ENCODE results near the gene CTSC. TPM values are rescaled to one million over a fixed set of nuclear protein-coding genes. Genes with fewer than 3 reads are reported as not detected.

Gene CTSC
- total and polyA plus RNA-seq, 2 of the 13 experiments (the other 11 are each of a cell fraction or from before 2014, with no cell fraction given), result 144 to 210 TPM

GRCh38 chr11:88337987-88338668, 592 bp upstream of the CTSC start (continued):
- TF ChIP-seq TOE1 (CRISPR knock-in tag; IDR thresholded peaks at IDR 0.05) (no peak), EHMT2 (IDR thresholded peaks at IDR 0.05; ENCODE audit: borderline replicate concordance, low read depth, low read length) (no peak), ZNF512B (CRISPR knock-in tag; IDR thresholded peaks at IDR 0.05; ENCODE audit: borderline replicate concordance) (no peak), TGIF2 (CRISPR knock-in tag; IDR thresholded peaks at IDR 0.05) (peak; percentile 68; the same call in 1 of the 2 replicates), ZBTB8A (CRISPR knock-in tag; IDR thresholded peaks at IDR 0.05; ENCODE audit: borderline replicate concordance, low read depth) (no peak), HNF4A (CRISPR knock-in tag; IDR thresholded peaks at IDR 0.05) (no peak), ETV5 (CRISPR knock-in tag; IDR thresholded peaks at IDR 0.05; ENCODE audit: borderline replicate concordance) (peak; percentile 19; the same call in 1 of the 2 replicates), ZNF605 (CRISPR knock-in tag; IDR thresholded peaks at IDR 0.05) (no peak), IRF1 (CRISPR knock-in tag; IDR thresholded peaks at IDR 0.05; ENCODE audit: low read depth) (no peak), USF2 (IDR thresholded peaks at IDR 0.05; ENCODE audit: low read depth, low read length) (no peak), USF2 (CRISPR knock-in tag; IDR thresholded peaks at IDR 0.05; ENCODE audit: borderline replicate concordance) (no peak), ZNF724P (CRISPR knock-in tag; IDR thresholded peaks at IDR 0.05; ENCODE audit: borderline replicate concordance) (no peak), REXO4 (CRISPR knock-in tag; IDR thresholded peaks at IDR 0.05; ENCODE audit: borderline replicate concordance) (no peak), PRDM15 (CRISPR knock-in tag; IDR thresholded peaks at IDR 0.05) (no peak), RFX1 (IDR thresholded peaks at IDR 0.05) (no peak), ZNF770 (CRISPR knock-in tag; IDR thresholded peaks at IDR 0.05) (no peak; the same call in 1 of the 2 replicates), GLI4 (CRISPR knock-in tag; IDR thresholded peaks at IDR 0.05; ENCODE audit: borderline replicate concordance) (no peak), SNAPC2 (CRISPR knock-in tag; IDR thresholded peaks at IDR 0.05) (no peak)
